Keratinocyte (primary cell): ENCODE data around the gene MIEN1. TPM values are rescaled to one million over a fixed set of nuclear protein-coding genes. Genes with fewer than 3 reads are reported as not detected.

Source experiments
- DNase-seq: peaks from one replicate; pipeline ENCODE4 v3.0.0-alpha.2; 2011; ENCODE audit warnings: low read depth, missing footprints, low spot score
- FAIRE-seq: peaks from 2 replicates; lab custom pipeline; 2011; peaks lifted over from hg19 to GRCh38; lab: Jason Lieb, UNC
- H2AFZ ChIP-seq: 2 replicates; pipeline ENCODE4 v1.6.0; 2012; ENCODE audit warnings: low read length, control low read depth, inconsistent platforms; ENCODE audit not compliant: control insufficient read depth
- H3K27ac ChIP-seq: 2 replicates; pipeline ENCODE4 v1.5.1; 2011; ENCODE audit warnings: low read length; ENCODE audit not compliant: control insufficient read depth, insufficient read depth
- H3K27me3 ChIP-seq: 3 replicates; pipeline ENCODE4 v1.6.0; 2011; ENCODE audit warnings: low read length; ENCODE audit not compliant: control insufficient read depth, insufficient read depth; ENCODE audit errors: extremely low read depth
- H3K36me3 ChIP-seq, 2 experiments: 2 replicates in 1 of 2; 3 replicates in 1 of 2; pipeline ENCODE4 v1.5.1; 2011; ENCODE audit warnings: low read length in 2 of 2, mild to moderate bottlenecking in 1 of 2; ENCODE audit not compliant: control insufficient read depth in 2 of 2, insufficient read depth in 2 of 2; ENCODE audit errors: extremely low read depth in 1 of 2
- H3K4me1 ChIP-seq: 3 replicates; pipeline ENCODE4 v1.5.1; 2011; ENCODE audit warnings: low read length; ENCODE audit not compliant: control insufficient read depth, insufficient read depth; ENCODE audit errors: extremely low read depth
- H3K4me2 ChIP-seq: 3 replicates; pipeline ENCODE4 v1.6.0; 2011; ENCODE audit warnings: low read depth, low read length; ENCODE audit not compliant: control insufficient read depth, insufficient read depth; ENCODE audit errors: extremely low read depth
- H3K4me3 ChIP-seq, 3 experiments: fragments of 200-600 bp in 1 of 3; sonication (generic) in 1 of 3; 2 replicates in 2 of 3; 3 replicates in 1 of 3; pipeline ENCODE4 v1.5.1; 2011 to 2016; ENCODE audit warnings: low read length in 3 of 3, mild to moderate bottlenecking in 3 of 3, control low read depth in 2 of 3, inconsistent platforms in 1 of 3, low read depth in 1 of 3, mixed read lengths in 1 of 3, mixed run types in 1 of 3, moderate library complexity in 1 of 3; ENCODE audit not compliant: control insufficient read depth in 2 of 3, insufficient read depth in 2 of 3; ENCODE audit errors: extremely low read depth in 1 of 3
- H3K79me2 ChIP-seq: 2 replicates; pipeline ENCODE4 v1.6.0; 2012; ENCODE audit warnings: low read length; ENCODE audit not compliant: control insufficient read depth, insufficient read depth
- H3K9ac ChIP-seq: 3 replicates; pipeline ENCODE4 v1.6.0; 2011; ENCODE audit warnings: low read length; ENCODE audit not compliant: control insufficient read depth, insufficient read depth; ENCODE audit errors: extremely low read depth
- H3K9me1 ChIP-seq: 3 replicates; pipeline ENCODE4 v1.6.0; 2011; ENCODE audit warnings: low read length; ENCODE audit not compliant: control insufficient read depth, insufficient read depth; ENCODE audit errors: extremely low read depth
- H3K9me3 ChIP-seq: 2 replicates; pipeline ENCODE4 v1.5.1; 2012; ENCODE audit warnings: low read depth, low read length; ENCODE audit not compliant: control insufficient read depth
- H4K20me1 ChIP-seq: 3 replicates; pipeline ENCODE4 v1.6.0; 2011; ENCODE audit warnings: low read length; ENCODE audit not compliant: control insufficient read depth, insufficient read depth; ENCODE audit errors: extremely low read depth
- EZH2 ChIP-seq: IDR thresholded peaks from one replicate; pipeline ENCODE4 v1.6.1; 2012; ENCODE audit warnings: inconsistent platforms, mild to moderate bottlenecking, low read length, moderate library complexity
- dilution Hi-C: fragments of 300-500 bp; cut with MboI; formaldehyde crosslinking; loops from one replicate; pipeline ENCODE4 v1.7.0; 2020; ENCODE audit warnings: low sequenced_read_pairs; ENCODE audit not compliant: extremely low pct_ligation_motif_present
- polyA plus RNA-seq, 5 experiments: library from polyadenylated mRNA; depleted of rRNA in 3 of 5; stranded (reverse) in 3 of 5; stranded (forward) in 1 of 5; unstranded in 1 of 5; fragments of >200 nt; gene quantifications; 1 replicate in 1 of 5; 2 replicates in 3 of 5; 3 replicates in 1 of 5; pipeline versions ENCODE4 v1.2.1 to v1.2.3, GENCODE V29; 2011 to 2012; ENCODE audit warnings: missing spikeins in 2 of 5, low read depth in 1 of 5, low replicate concordance in 1 of 5
- TF ChIP-seq, protein P1 (sequence below), 3 experiments: IDR thresholded peaks in 1 of 3; conservative IDR thresholded peaks in 1 of 3; optimal IDR thresholded peaks in 1 of 3; 2 replicates in 2 of 3; 3 replicates in 1 of 3; pipeline versions ENCODE3 to v1.5.1; 2011; ENCODE audit warnings: low read length in 3 of 3, mild to moderate bottlenecking in 3 of 3, moderate library complexity in 2 of 3, control low read depth in 1 of 3, inconsistent platforms in 1 of 3; ENCODE audit not compliant: insufficient read depth in 2 of 3; ENCODE audit errors: extremely low read depth in 1 of 3

Gene MIEN1
- polyA plus RNA-seq, 1 donor (not counting 4 experiments of a cell fraction or from before 2014, with no cell fraction given) = 38.4 TPM

GRCh38 chr17:39757176-39757662 lies 26.9 kb upstream of the MIEN1 start:
- H3K36me3 ChIP-seq = no peaks in the 10 kb centered on the region
- H3K9ac ChIP-seq = no peak overlapping the region
- H4K20me1 ChIP-seq = no peaks in the 10 kb centered on the region
- H2AFZ ChIP-seq = no peak overlapping the region
- H3K27ac ChIP-seq = no peak overlapping the region
- H3K4me1 ChIP-seq = no peaks in the 10 kb centered on the region
- no peak overlapping the region for H3K4me3 ChIP-seq
- H3K79me2 ChIP-seq = no peaks in the 10 kb centered on the region
- dilution Hi-C loops = no loop called here
- no peaks in the 10 kb centered on the region for H3K9me1 ChIP-seq
- no peak for DNase-seq
- FAIRE-seq = no peak
- TF ChIP-seq EZH2 = no peak
- TF ChIP-seq, protein P1, sequence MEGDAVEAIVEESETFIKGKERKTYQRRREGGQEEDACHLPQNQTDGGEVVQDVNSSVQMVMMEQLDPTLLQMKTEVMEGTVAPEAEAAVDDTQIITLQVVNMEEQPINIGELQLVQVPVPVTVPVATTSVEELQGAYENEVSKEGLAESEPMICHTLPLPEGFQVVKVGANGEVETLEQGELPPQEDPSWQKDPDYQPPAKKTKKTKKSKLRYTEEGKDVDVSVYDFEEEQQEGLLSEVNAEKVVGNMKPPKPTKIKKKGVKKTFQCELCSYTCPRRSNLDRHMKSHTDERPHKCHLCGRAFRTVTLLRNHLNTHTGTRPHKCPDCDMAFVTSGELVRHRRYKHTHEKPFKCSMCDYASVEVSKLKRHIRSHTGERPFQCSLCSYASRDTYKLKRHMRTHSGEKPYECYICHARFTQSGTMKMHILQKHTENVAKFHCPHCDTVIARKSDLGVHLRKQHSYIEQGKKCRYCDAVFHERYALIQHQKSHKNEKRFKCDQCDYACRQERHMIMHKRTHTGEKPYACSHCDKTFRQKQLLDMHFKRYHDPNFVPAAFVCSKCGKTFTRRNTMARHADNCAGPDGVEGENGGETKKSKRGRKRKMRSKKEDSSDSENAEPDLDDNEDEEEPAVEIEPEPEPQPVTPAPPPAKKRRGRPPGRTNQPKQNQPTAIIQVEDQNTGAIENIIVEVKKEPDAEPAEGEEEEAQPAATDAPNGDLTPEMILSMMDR (optimal IDR thresholded peaks at IDR 0.05 in 1 of 3, IDR thresholded peaks at IDR 0.05 in 1 of 3, conservative IDR thresholded peaks at IDR 0.05 in 1 of 3; ENCODE audit: extremely low read depth in 1 of 3, insufficient read depth in 2 of 3, low read length in 3 of 3) = no peak
- no peak overlapping the region for H3K4me2 ChIP-seq
- H3K27me3 ChIP-seq = peaks cover 64% of the 10 kb centered on the region
- no peaks in the 10 kb centered on the region for H3K9me3 ChIP-seq

DNA sequence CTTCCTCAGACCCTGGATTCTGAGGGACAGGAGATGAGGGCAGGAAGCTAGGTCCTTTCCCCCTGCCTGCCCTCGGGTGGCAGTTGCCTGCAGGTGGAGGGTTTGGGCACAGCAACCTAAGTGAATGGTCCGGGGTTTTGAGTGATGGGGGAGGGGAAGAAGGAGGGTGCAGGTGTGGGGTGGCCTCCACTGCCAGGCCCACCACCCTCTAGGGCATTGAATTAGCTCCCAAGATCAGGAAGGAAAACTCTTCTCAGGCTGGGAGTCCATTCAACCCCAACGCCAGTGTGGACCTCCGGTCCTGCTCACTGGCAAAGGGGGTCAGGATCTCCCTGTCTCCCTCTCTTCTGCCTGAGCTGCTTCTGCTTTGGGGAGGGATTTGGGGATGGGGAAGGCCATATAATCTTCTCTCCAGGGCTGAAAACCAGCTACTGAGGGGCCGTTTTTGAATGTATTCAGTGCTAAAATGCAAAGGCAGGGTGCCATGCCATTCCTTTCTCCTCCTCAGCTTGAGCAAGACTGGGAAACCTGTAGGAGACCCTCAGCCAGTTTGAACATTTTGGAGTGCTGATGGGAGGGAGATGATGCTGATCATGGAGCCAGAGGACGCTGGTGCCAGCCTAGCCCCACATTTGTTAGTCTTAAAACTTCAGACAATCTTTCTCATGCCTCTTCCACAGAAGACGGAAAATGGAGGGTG lies 26.2 kb upstream of the MIEN1 start:
- Histone ChIP-seq H3K4me2 (no peak overlapping the region), H3K27me3 (peaks cover 57% of the 10 kb centered on the region), H4K20me1 (no peaks in the 10 kb centered on the region), H3K79me2 (no peaks in the 10 kb centered on the region), H3K4me3 (no peak overlapping the region), H3K36me3 (no peaks in the 10 kb centered on the region), H3K9me1 (no peaks in the 10 kb centered on the region), H3K27ac (no peak overlapping the region), H3K9me3 (no peaks in the 10 kb centered on the region), H2AFZ (no peak overlapping the region), H3K4me1 (no peaks in the 10 kb centered on the region), H3K9ac (no peak overlapping the region)
- DNase-seq = no peak
- dilution Hi-C loops = no loop called here
- TF ChIP-seq, protein P1 (optimal IDR thresholded peaks at IDR 0.05 in 1 of 3, IDR thresholded peaks at IDR 0.05 in 1 of 3, conservative IDR thresholded peaks at IDR 0.05 in 1 of 3; ENCODE audit: extremely low read depth in 1 of 3, insufficient read depth in 2 of 3, low read length in 3 of 3) = no peak
- TF ChIP-seq EZH2 = no peak
- no peak for FAIRE-seq
